GM21367 (cell line): Measurements from ENCODE around the gene IGSF10.
"Not testable (repeated sequence)": the region's sequence is repeated elsewhere in the genome, so short reads cannot be mapped to it uniquely, and the experiment has no call there.

Experiments used
- ATAC-seq: cut with Tn5 transposase; IDR thresholded peaks from one replicate; pipeline ENCODE4 v1.9.1; 2021; ENCODE audit not compliant: unreplicated experiment

The IGSF10 gene, protein sequence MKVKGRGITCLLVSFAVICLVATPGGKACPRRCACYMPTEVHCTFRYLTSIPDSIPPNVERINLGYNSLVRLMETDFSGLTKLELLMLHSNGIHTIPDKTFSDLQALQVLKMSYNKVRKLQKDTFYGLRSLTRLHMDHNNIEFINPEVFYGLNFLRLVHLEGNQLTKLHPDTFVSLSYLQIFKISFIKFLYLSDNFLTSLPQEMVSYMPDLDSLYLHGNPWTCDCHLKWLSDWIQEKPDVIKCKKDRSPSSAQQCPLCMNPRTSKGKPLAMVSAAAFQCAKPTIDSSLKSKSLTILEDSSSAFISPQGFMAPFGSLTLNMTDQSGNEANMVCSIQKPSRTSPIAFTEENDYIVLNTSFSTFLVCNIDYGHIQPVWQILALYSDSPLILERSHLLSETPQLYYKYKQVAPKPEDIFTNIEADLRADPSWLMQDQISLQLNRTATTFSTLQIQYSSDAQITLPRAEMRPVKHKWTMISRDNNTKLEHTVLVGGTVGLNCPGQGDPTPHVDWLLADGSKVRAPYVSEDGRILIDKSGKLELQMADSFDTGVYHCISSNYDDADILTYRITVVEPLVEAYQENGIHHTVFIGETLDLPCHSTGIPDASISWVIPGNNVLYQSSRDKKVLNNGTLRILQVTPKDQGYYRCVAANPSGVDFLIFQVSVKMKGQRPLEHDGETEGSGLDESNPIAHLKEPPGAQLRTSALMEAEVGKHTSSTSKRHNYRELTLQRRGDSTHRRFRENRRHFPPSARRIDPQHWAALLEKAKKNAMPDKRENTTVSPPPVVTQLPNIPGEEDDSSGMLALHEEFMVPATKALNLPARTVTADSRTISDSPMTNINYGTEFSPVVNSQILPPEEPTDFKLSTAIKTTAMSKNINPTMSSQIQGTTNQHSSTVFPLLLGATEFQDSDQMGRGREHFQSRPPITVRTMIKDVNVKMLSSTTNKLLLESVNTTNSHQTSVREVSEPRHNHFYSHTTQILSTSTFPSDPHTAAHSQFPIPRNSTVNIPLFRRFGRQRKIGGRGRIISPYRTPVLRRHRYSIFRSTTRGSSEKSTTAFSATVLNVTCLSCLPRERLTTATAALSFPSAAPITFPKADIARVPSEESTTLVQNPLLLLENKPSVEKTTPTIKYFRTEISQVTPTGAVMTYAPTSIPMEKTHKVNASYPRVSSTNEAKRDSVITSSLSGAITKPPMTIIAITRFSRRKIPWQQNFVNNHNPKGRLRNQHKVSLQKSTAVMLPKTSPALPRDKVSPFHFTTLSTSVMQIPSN (N-terminal part only)

DNA sequence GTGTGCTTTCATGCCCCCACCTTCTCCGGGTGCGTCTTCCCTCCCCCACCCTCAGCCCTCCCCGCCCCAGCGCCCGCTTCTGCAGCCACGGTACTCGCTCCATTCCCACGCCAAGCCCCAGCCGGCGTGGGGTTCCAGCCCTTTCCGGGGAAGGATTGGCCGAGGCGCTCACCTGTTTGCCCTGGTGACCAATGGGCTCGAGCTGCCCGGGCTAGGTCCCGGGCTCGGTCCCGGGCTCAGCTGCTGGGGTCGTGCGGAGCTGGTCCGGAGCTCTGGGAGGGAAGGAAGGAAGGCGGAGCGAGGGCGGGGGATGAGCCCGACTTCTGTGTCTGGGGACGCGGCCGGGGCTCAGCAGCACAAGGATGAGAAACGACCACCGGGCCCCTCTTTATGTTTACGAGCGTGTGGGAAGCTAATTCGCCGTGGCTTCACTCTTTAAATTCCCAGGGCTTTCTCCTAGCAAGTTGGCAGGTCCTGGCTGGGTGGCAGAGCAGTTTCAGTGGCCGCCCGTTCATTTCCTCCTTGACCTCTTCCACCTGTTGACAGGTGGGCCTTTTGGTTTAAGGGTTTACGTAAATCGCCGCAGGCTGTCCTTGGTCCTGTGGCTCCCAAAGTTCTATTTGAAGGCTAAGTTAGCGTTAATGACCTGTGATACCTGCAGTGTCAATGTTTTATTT is at the start of gene IGSF10:
Gene IGSF10, minus strand, starts transcription at position 288 of the 677 bp plus-strand sequence. CDS start 2,352 bp downstream, outside the sequence.
- ATAC-seq, result no peak

DNA sequence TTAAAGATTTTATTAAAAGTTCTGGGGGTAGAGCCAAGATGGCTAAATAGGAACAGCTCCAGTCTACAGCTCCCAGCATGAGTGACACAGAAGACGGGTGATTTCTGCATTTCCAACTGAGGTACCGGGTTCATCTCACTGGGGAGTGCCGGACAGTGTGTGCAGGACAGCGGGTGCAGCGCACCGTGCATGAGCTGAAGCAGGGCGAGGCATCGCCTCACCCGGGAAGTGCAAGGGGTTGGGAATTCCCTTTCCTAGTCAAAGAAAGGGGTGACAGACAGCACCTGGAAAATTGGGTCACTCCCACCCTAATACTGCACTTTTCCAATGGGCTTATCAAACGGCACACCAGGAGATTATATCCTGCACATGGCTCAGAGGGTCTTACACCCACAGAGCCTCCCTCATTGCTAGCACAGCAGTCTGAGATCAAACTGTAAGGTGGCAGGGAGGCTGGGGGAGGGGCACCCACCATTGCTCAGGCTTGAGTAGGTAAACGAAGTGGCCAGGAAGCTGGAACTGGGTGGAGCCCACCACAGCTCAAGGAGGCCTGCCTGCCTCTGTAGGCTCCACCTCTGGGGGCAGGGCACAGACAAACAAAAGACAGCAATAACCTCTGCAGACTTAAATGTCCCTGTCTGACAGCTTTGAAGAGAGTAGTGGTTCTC is 48.7 kb upstream of the IGSF10 start:
- ATAC-seq, result not testable (repeated sequence)

DNA sequence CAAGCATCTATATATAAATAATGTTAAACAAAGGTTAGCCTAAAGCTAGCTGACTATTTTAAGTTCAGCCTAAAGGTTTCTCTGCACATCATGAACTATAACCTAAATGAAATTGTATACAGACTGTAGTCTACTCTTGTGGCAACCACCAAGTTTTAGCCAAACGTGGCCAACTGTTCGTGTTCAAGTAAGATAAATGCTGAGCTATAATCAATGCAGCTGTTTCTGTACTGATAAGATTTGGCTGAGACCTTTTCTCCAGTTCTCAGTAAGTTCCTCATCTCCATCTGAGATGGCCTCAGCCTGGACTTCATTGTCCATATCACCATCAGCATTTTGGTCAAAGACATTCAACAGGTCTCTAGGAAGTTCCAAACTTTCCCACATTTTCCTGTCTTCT is 43.7 kb upstream of the IGSF10 start:
- no peak for ATAC-seq

DNA sequence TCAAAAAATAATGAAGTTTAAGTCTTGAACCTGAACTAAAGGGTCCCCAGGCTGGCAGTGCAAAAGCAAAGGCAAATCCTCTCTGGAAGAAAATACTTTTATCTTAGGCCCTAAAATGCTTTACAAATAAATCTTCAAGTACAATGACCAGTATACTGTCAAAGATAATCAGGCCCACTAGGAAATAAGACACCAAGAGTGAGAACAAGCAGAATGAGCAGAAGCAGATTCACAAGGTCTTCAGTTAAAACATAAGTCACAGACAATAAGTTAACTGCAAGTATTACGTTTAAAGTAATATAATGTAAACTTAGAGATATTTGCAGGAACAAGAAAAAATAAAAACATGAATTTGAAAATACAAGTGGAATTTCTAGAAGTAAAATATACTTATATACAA is 42.2 kb upstream of the IGSF10 start:
- ATAC-seq, result no peak

DNA sequence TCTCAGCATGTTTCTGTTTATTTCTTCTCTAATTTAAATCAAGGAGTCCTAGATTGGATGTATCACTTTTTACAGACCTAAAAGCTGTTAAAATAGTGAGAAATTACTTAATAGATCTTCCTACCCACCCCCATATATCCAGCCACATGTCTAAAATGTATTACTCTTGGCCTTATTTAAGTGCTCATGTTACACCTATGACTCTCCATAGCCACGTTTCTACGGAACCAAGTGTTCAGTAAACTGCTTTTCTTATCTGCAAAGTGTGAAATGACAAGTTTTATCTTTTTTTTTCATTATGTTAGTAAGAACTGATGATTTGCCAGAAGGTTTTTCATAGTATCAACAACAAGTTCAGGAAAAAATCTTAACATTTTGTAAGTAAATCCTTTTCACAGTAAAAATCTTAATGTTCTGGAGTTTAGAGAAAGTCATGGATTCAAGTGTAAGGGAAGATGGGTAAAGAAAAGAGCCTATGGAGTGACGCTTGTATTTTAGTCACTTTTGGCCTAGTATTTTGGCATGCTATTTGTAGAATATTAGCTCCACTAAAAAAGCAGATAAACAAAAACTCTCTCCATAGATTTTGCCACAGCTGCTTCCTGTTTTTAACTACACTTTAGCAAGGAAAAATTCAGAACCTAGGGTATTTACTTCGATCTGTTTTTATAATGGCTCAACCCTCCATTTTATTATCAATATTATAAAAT is 41.2 kb upstream of the IGSF10 start:
- no peak for ATAC-seq

DNA sequence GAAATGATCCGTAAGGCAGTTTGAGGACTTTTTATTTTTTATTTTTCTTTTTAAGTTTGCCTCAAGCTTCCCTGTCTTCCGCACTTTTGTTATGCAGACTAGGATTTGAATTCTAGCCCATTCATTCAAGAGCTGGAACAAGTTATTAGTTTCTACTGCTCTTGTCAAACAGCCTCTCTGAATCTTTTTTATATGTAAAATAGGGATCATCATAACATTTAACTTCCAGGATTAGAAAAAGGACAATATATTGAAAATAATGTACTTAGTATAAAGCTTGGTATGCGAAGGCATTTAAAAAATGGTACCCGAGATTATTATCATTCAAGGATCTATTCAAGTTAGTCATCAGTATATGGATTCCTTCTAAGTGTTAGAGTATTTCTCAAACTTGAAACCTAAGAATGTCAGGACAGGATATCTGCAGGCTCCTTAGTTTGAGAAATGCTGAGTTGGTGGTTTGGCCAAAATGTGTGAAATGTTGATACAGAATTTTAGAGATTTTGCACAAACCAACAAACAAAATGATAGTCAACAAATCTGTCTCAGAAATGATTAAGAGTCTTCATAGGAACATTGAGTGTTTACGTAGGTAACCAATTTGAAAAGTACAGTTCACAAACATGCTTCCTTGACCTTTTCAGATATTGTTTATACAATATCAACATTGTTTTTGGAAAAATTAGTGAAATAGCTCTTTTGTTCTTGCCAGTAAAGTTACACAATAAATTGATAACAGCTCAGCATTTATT is 40.5 kb upstream of the IGSF10 start:
- no peak for ATAC-seq

DNA sequence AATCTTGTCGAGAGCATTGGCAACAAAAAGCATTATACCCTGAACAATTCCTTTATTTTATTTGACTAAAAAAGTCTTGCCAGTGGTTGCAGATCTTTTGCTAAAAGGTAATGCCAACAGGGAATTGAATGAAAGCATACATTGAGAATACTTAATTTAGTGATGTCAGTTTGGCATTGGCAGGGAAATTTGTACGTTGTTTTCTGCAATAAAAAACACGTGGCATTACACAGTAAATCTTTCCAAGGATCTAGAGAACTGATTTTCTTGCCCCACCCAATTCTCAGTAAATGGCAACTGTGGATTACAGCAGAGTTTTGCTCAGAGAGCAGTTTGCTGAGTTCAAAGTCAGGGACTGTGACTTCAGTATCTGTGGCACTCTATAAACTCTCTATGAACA is 38.3 kb upstream of the IGSF10 start:
- ATAC-seq, result no peak

DNA sequence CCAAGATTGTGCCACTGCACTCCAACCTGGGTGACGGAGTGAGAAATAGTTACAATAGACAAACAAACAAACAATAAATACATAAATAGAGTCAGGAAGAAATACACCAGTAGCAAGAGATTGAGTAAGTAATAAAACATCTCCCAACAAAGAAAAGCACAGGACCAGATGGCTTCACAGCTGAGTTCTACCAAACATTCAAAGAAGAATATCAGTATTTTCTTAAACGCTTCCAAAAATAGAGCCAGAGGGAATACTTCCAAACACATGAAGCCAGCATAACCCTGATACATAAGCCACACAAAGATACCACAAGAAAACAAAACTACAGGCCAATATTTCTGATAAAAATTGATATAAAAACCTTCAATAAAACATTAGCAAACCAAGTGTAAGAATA is 30.7 kb upstream of the IGSF10 start:
- no peak for ATAC-seq

DNA sequence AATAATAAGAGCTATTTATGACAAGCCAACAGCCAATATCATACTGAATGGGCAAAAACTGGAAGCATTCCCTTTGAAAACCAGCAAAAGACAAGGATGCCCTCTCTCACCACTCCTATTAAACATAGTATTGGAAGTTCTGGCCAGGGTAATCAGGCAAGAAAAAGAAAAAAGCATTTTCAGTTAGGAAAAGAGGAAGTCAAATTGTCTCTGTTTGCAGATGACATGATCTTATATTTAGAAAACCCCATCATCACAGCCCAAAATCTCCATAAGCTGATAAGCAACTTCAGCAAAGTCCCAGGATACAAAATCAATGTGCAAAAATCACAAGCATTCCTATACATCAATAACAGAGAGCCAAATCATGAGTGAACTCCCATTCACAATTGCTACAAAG is 27.0 kb upstream of the IGSF10 start:
- not testable (repeated sequence) for ATAC-seq

DNA sequence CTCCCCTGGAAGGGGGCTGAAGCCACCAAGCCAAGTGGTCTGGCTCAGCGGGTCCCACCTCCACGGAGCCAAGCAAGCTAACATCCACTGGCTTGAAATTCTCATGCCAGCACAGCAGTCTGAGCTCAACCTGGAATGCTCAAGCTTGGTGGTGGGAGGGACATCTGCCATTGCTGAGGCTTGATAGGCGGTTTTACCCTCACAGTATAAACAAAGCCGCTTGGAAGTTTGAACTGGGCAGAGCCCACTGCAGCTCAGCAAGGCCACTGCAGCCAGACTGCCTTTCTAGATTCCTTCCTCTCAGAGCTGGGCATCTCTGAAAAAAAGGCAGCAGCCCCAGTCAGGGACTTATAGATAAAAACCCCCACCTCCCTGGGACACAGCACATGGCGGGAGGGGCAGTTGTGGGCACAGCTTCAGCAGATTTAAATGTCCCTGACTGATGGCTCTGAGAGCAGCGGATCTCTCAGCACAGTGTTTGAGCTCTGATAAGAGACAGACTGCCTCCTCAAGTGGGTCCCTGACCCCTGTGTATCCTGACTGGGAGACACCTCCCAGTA is 23.2 kb upstream of the IGSF10 start:
- ATAC-seq, result no peak

DNA sequence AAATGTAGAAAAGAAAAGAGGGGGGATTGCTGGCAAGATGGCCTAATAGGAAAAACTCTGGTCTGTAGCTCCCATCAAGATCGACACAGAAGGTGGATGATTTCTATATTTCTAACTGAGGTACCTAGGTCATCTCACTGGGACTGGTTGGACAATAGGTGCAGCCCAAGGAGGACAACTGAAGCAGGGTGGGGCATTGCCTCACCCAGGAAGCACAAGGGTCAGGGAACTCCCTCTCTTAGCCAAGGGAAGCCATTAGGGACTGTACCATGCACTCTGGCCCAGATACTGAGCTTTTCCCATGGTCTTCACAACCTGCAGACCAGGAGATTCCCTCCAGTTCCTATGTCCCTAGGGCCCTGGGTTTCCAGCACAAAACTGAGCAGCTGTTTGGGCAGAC is 22.6 kb upstream of the IGSF10 start:
- no peak for ATAC-seq

DNA sequence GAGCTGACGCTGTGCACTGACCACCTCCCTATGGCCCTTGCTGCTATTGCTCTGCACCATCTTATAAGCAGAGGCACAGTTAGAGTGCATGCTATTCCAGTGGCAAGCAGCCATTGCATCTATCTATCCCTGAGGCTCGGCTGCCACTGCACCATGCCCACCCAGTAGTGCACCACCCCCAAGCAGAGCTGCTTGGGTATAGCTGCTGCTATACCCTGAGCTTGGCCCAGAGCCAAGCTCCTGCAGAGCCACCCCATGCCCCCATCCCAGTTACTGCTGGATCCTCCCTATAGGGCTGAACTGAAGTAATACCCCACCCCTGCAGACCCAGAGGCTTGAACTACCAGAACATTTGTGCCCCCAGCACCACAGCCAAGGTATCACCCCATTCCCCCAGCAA is 19.6 kb upstream of the IGSF10 start:
- ATAC-seq, result no peak

DNA sequence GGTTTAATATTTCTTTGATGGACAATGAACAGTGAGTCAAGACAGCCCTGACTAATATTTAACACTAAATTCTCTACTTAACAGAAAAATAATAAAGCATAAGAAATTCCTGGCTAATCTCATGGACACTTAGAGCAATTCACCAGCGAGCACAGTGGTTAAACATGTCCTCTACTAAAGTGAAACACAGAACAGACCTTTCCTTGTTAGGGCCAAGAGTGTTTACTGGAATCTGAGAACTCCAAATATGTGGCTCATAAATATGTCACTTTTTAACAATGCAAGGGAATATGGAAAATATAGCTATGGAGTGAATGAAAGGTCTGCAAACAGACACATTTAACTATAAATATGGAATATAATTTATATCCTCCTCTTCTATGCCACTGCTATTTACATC is 18.6 kb upstream of the IGSF10 start:
- no peak for ATAC-seq

DNA sequence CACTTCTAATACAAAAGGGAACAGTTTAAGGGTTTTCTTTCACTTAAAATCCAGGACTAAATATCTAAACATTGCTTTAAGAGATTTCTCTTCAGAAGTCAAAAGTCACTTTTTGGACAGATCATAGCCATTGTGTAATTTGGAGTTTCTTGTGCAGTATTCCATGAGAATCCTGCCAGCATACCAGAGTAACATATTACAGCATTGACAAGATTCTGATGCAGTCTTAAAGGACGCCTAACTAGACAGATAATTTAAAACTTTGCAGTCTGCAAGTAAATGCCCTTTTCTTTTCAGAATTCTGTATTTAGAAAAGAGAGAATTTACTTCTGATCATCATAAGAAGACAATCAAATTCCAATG is 17.5 kb upstream of the IGSF10 start:
- no peak for ATAC-seq

DNA sequence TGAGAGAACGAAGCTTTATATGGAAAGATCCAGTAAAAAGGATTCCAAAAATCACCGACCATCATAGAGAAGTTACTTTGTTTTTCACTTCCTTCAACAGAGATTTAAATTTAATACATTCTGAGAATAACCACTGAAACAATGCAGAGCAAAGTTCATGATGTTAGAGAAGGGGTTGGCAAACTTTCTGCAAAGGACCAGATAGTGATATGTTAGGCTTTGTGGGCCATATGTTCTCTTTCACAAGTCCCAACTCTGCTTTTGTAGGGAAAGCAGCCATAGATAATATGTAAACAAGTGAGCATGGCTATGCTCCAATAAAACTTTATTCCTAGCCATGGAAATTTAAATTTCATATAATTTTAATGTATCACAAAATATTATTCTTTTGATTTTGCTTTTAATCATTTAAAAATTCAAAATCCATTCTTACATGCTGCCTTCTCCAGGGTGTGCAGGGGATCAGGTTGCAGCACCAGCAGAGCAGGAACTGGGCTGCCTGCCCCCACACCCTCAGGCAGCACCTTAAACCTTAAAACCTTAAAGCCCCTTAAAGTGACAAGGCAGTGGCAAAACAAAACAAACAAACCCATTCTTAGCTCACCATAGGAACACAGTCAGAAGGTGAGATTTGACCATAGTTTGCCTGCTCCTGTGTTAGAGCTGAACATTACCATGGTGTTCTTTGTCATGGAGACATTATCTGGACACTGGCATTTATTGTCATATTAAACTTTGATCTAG is 16.9 kb upstream of the IGSF10 start:
- ATAC-seq, result no peak

DNA sequence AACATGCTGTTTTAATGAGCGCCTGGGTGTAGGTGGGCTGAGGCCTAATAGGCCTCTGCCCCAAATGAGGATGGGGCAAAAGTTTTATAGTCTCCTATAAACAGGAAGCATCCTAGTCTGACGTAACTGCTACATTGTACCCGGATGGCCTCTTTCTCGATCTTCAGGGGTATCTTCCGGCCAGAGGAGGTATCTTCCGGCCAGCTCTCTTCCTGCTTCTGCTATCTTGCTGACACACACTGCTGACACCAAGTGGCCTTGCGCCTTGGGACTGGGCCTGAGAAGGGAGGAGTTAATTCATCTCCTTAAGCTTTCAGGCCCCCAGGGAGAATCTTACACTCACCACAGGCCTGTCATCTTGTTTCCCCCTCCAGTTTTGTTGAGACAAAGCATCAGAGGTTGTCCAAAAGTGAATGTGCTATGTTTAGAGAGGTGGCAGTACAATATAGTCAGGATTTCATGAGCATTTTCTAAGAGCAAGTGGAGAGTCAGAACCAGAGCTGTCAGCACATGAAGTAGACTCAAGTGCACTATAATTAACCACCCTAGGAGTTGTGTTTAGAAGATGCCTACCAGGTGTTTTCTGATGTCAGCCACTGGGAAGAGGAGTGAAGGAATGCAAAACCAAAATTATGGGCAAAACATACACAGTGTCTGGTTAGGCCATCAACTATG is 15.6 kb upstream of the IGSF10 start:
- ATAC-seq, result no peak

DNA sequence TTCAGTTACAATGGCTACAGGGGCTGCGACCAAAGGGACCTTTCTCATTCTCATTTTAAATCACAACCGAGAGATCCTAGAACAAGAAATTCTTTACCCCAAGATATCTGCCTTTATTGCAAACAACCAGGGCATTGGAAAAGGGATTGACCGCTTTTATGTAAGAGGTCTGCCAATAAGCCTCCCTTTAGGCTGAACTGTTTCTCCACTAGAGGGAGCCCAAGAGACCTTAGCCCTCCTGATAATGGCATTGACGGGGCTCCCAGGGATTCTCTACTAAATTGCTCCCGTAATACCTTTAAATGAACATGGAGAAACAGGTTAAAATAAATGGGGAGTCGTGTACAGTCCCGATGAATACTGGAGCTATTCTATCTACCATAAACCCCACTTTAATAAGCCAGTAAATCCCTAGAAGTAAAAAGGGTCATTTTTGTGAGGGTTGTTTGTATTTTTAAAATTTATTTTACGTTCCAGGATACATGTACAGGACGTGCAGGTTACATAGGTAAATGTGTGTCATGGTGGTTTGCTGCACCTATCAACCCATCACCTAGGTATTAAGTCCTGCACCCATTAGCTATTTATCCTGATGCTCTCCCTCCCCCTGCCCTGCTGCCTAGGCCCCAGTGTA is 7.5 kb upstream of the IGSF10 start:
- ATAC-seq, result peak; percentile 74
